VCaP (cell line): Measurements from ENCODE around the gene USF1.

Experiments
- H3K27ac ChIP-seq: fragments of 450-650 bp; 2 replicates; pipeline ENCODE4 v1.5.1; 2017
- CTCF ChIP-seq: fragments of 450-650 bp; conservative IDR thresholded peaks from 2 replicates; pipeline ENCODE4 v1.5.1; 2017; ENCODE audit warnings: mild to moderate bottlenecking, moderate library complexity

The USF1 gene

GRCh38 chr1:161074676-161075368, 29.0 kb upstream of the USF1 start:
- TF ChIP-seq CTCF = no peak
- H3K27ac ChIP-seq = no peak overlapping the region

GRCh38 chr1:161073474-161074121, 27.8 kb upstream of the USF1 start:
- TF ChIP-seq CTCF = no peak
- no peak overlapping the region for H3K27ac ChIP-seq

- no peak for TF ChIP-seq CTCF
- no peak overlapping the region for H3K27ac ChIP-seq
Measured at GRCh38 chr1:161072751-161073449, 27.1 kb upstream of the USF1 start.

- no peak overlapping the region for H3K27ac ChIP-seq
- peak; percentile 73 for TF ChIP-seq CTCF
Measured at GRCh38 chr1:161071886-161072371, 26.2 kb upstream of the USF1 start.

- no peak for TF ChIP-seq CTCF
- no peak overlapping the region for H3K27ac ChIP-seq
Measured at GRCh38 chr1:161070761-161071160, 25.0 kb upstream of the USF1 start.

- H3K27ac ChIP-seq = no peak within 1 kb of the TSS
- no peak for TF ChIP-seq CTCF
Measured at GRCh38 chr1:161069731-161070270, 24.0 kb upstream of the USF1 start, which contains the start of gene ARHGAP30. Gene ARHGAP30, minus strand, starts transcription at chr1:161069891. Its CDS starts 267 bp downstream, at chr1:161069624.

GRCh38 chr1:161069241-161069640, 23.5 kb upstream of the USF1 start:
- H3K27ac ChIP-seq = no peak overlapping the region
- TF ChIP-seq CTCF = no peak
